ENCODE results near the gene LRRC23. TPM values are rescaled to one million over a fixed set of nuclear protein-coding genes. Genes with fewer than 3 reads are reported as not detected.

LRRC23 gene
- total RNA-seq, 1 donor from 2014 or later: 11.6 TPM

DNA sequence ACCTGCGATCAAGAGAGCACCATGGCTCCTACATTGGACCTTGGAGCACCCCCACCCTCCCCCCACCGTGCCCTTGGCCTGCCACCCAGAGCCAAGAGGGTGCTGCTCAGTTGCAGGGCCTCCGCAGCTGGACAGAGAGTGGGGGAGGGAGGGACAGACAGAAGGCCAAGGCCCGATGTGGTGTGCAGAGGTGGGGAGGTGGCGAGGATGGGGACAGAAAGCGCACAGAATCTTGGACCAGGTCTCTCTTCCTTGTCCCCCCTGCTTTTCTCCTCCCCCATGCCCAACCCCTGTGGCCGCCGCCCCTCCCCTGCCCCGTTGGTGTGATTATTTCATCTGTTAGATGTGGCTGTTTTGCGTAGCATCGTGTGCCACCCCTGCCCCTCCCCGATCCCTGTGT is 37.2 kb downstream of the LRRC23 start:
- FAIRE-seq: no peak
- Histone ChIP-seq H3K27me3 (ENCODE audit: control insufficient read depth, insufficient read depth, low read length) (no peaks in the 10 kb centered on the region), H3K36me3 (ENCODE audit: control insufficient read depth, insufficient read depth, low read length) (peaks cover 11% of the 10 kb centered on the region), H3K4me3 (ENCODE audit: low read depth, low read length) (no peak overlapping the region)
- DNase-seq (ENCODE audit: low read depth): no peak
- TF ChIP-seq CTCF (IDR thresholded peaks at IDR 0.05; ENCODE audit: insufficient read depth, low read length, severe bottlenecking): no peak

GRCh38 chr12:6942331-6942665 is 37.7 kb downstream of the LRRC23 start:
- Histone ChIP-seq H3K36me3 (ENCODE audit: control insufficient read depth, insufficient read depth, low read length) (peaks cover 11% of the 10 kb centered on the region), H3K4me3 (ENCODE audit: low read depth, low read length) (no peak overlapping the region), H3K27me3 (ENCODE audit: control insufficient read depth, insufficient read depth, low read length) (no peaks in the 10 kb centered on the region)
- FAIRE-seq (no peak), DNase-seq (ENCODE audit: low read depth) (no peak)
- no peak for TF ChIP-seq CTCF (IDR thresholded peaks at IDR 0.05; ENCODE audit: insufficient read depth, low read length, severe bottlenecking)

DNA sequence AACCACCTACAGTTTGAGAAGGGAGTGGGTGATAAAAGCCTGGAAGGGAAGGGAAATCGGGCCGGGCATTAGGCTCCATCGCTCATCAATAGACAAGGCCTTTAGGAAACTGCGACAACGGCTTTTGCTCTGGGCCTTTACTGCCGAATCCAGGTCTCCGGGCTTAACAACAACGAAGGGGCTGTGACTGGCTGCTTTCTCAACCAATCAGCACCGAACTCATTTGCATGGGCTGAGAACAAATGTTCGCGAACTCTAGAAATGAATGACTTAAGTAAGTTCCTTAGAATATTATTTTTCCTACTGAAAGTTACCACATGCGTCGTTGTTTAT is 38.7 kb downstream of the LRRC23 start:
- peak overlapping the region; percentile 65 for H3K4me3 ChIP-seq (ENCODE audit: low read depth, low read length)
- FAIRE-seq (no peak), DNase-seq (ENCODE audit: low read depth) (peak; percentile 88)
- TF ChIP-seq CTCF (IDR thresholded peaks at IDR 0.05; ENCODE audit: insufficient read depth, low read length, severe bottlenecking): no peak
- H3K27me3 ChIP-seq (ENCODE audit: control insufficient read depth, insufficient read depth, low read length): no peaks in the 10 kb centered on the region
- peaks cover 11% of the 10 kb centered on the region for H3K36me3 ChIP-seq (ENCODE audit: control insufficient read depth, insufficient read depth, low read length)

GRCh38 chr12:6943722-6944380 is 39.2 kb downstream of the LRRC23 start, which contains the start of the genes C12orf57 and RNU7-1:
Gene C12orf57 (plus strand): TSS chr12:6944022. CDS start chr12:6944122, 100 bp downstream.
Gene RNU7-1 (plus strand): TSS chr12:6943816.
- FAIRE-seq: no peak
- H3K36me3 ChIP-seq (ENCODE audit: control insufficient read depth, insufficient read depth, low read length): peaks cover 11% of the 10 kb centered on the region
- H3K27me3 ChIP-seq (ENCODE audit: control insufficient read depth, insufficient read depth, low read length): no peaks in the 10 kb centered on the region
- TF ChIP-seq CTCF (IDR thresholded peaks at IDR 0.05; ENCODE audit: insufficient read depth, low read length, severe bottlenecking): no peak
- H3K4me3 ChIP-seq (ENCODE audit: low read depth, low read length): peak within 1 kb of the TSS; percentile 65
- peak; percentile 89 for DNase-seq (ENCODE audit: low read depth)

- peak; percentile 83 for DNase-seq (ENCODE audit: low read depth)
- Histone ChIP-seq H3K36me3 (ENCODE audit: control insufficient read depth, insufficient read depth, low read length) (peaks cover 8% of the 10 kb centered on the region), H3K4me3 (ENCODE audit: low read depth, low read length) (peak overlapping the region; percentile 65), H3K27me3 (ENCODE audit: control insufficient read depth, insufficient read depth, low read length) (no peaks in the 10 kb centered on the region)
- TF ChIP-seq CTCF (IDR thresholded peaks at IDR 0.05; ENCODE audit: insufficient read depth, low read length, severe bottlenecking): peak; percentile 89
- FAIRE-seq: no peak
These were observed 40.0 kb downstream of the LRRC23 start for GRCh38 chr12:6944381-6945186.

All from bronchial epithelial cell (primary cell).